Small intestine (tissue), 7 donors: ENCODE data around the gene DLK2. TPM values are rescaled to one million over a fixed set of nuclear protein-coding genes. Genes with fewer than 3 reads are reported as not detected.
"Not testable (repeated sequence)": the region's sequence is repeated elsewhere in the genome, so short reads cannot be mapped to it uniquely, and the experiment has no call there.

Experiments
- DNase-seq, 2 donors: peaks; one replicate each; pipeline versions ENCODE4 v3.0.0 to v3.0.0-alpha.2; 2013
- FAIRE-seq: peaks from 2 replicates; lab custom pipeline; 2012; peaks lifted over from hg19 to GRCh38; lab: Jason Lieb, UNC
- H3K27ac ChIP-seq, 3 donors: one replicate each; pipeline ENCODE4 v1.5.1; 2013; ENCODE audit warnings: low read length in 2 of 3, mild to moderate bottlenecking in 2 of 3, control low read depth in 1 of 3, inconsistent platforms in 1 of 3, low read depth in 1 of 3, moderate library complexity in 1 of 3
- H3K27me3 ChIP-seq, 3 donors: one replicate each; pipeline ENCODE4 v1.6.1; 2013; ENCODE audit warnings: low read length in 3 of 3, inconsistent platforms in 1 of 3; ENCODE audit not compliant: control insufficient read depth in 3 of 3, insufficient read depth in 3 of 3
- H3K36me3 ChIP-seq, 3 donors: one replicate each; pipeline ENCODE4 v1.6.1; 2013; ENCODE audit warnings: low read length in 3 of 3, inconsistent platforms in 1 of 3, low read depth in 1 of 3, mild to moderate bottlenecking in 1 of 3, moderate library complexity in 1 of 3; ENCODE audit not compliant: control insufficient read depth in 3 of 3, insufficient read depth in 2 of 3
- H3K4me1 ChIP-seq, 3 donors: one replicate each; pipeline ENCODE4 v1.6.1; 2013; ENCODE audit warnings: low read length in 2 of 3, inconsistent platforms in 1 of 3, low read depth in 1 of 3, mild to moderate bottlenecking in 1 of 3, moderate library complexity in 1 of 3; ENCODE audit not compliant: control insufficient read depth in 3 of 3, insufficient read depth in 2 of 3
- H3K4me3 ChIP-seq, 3 donors: one replicate each; pipeline ENCODE4 v1.5.1; 2013; ENCODE audit warnings: low read length in 3 of 3, control low read depth in 1 of 3, inconsistent platforms in 1 of 3, low read depth in 1 of 3, mild to moderate bottlenecking in 1 of 3, moderate library complexity in 1 of 3
- H3K9me3 ChIP-seq, 2 donors: one replicate each; pipeline ENCODE4 v1.6.1; 2013; ENCODE audit warnings: low read depth in 1 of 2, low read length in 1 of 2; ENCODE audit not compliant: control insufficient read depth in 2 of 2, insufficient read depth in 1 of 2
- WGBS, 3 donors: extraction: QIAGEN DNeasy Blood & Tissue Kit; methylation state at CpG; one replicate each; pipeline ENCODE4 v1.1.7; 2013; 5-methylcytosine and 5-hydroxymethylcytosine counted together
- polyA plus RNA-seq, 4 donors: library from polyadenylated mRNA; stranded (reverse) in 3 of 4; unstranded in 1 of 4; fragments of 200-250 nt in 3 of 4; fragments of 120-200 nt in 1 of 4; gene quantifications; one replicate each; pipeline versions ENCODE4 v1.2.1 to v1.2.3, GENCODE V29; 2013
- donor health status: healthy with polysubstance abuse.
- donor health status: control.
- donor health status: control.
- donor health status: Bipolar disorder and iron deficiency.
- donor health status: healthy.

The DLK2 gene
- polyA plus RNA-seq, 4 donors, result 0.72 to 1.3 TPM; not detected in 2

DNA sequence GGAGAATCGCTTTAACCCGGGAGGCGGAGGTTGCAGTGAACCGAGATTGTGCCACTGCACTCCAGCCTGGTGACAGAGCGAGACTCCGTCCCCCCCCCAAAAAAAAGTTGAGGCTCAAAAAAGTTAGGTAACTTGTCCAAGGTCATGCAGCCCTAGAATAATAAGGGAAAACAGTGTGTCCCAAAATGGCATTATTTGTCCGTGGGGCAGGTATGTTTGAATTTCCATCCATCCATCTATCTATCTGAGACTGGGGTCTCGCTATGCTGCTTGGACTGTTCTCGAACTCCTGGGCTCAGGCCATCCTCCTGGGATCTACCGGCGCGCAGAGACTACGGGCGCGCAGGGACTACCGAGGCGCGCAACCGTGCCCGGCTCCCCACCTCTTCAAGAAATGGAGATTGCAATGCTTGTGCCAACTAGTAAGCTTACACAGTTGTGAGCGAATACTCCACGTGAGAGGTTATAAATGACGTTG lies 28.4 kb downstream of the DLK2 start:
- WGBS, 3 donors, result 39 to 57% (median 45%) methylated on average over 23 of the region's 23 CpGs
- no peak for DNase-seq
- peak overlapping the region; percentile 5 to 96 (median 95) for H3K27ac ChIP-seq

GRCh38 chr6:43425083-43425482 lies 30.3 kb downstream of the DLK2 start:
- FAIRE-seq, H3K36me3 ChIP-seq, DNase-seq, H3K4me3 ChIP-seq, H3K9me3 ChIP-seq, H3K27me3 ChIP-seq, H3K27ac ChIP-seq: not testable (repeated sequence)
- 96 to 97% (median 96%) methylated on average over 7 to 33 of the region's 33 CpGs for WGBS, 3 donors
- peaks cover 0 to 25% (median 5%) of the 10 kb centered on the region in 3 donors for H3K4me1 ChIP-seq

More for the DNA sequence above, 28.4 kb downstream of the DLK2 start:
- no peak for FAIRE-seq
- no peaks in the 10 kb centered on the region for H3K27me3 ChIP-seq
- H3K4me3 ChIP-seq, result peak overlapping the region; percentile 69 to 92 (median 89)
- peaks cover 0 to 4% of the 10 kb centered on the region in 2 donors for H3K9me3 ChIP-seq
- H3K36me3 ChIP-seq, result peaks cover 0 to 17% (median under 1%) of the 10 kb centered on the region in 3 donors
- peaks cover 0 to 21% (median 5%) of the 10 kb centered on the region in 3 donors for H3K4me1 ChIP-seq

DNA sequence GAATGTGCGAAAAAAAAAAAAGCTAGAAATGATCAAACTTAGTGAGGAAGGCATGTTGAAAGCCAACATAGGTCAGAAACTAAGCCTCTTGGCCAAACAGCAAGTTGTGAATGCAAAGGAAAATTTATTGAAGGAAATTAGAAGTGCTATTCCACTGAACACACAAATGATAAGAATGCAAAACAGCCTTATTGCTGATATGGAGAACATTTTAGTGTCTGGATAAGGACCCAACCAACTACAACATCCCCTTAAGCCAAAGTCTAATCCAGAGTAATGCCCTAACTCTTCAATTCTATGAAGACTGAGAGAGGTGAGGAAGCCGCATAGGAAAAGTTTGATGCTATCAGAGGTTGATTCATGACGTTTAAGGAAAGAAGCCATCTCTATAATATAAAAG lies 33.5 kb downstream of the DLK2 start:
- Histone ChIP-seq H3K4me3 (no peak overlapping the region), H3K9me3 (peaks cover 0 to 8% of the 10 kb centered on the region in 2 donors), H3K4me1 (peaks cover 0 to 11% (median 0%) of the 10 kb centered on the region in 3 donors), H3K27ac (peak overlapping the region; percentile 17 to 75 (median 44)), H3K27me3 (no peaks in the 10 kb centered on the region), H3K36me3 (no peaks in the 10 kb centered on the region)
- no peak for FAIRE-seq
- WGBS, 3 donors, result 17 to 58% (median 36%) methylated on average over 3 of the region's 3 CpGs
- peak; percentile 36 to 76 for DNase-seq

- peaks cover 0 to 8% of the 10 kb centered on the region in 2 donors for H3K9me3 ChIP-seq
- DNase-seq, result peak; percentile 49 to 56
- no peak for FAIRE-seq
- no peak overlapping the region for H3K27ac ChIP-seq
- H3K4me1 ChIP-seq, result peaks cover 0 to 10% (median 0%) of the 10 kb centered on the region in 3 donors
- H3K4me3 ChIP-seq, result no peak overlapping the region
- WGBS, 3 donors, result 58 to 63% (median 59%) methylated on average over 5 of the region's 5 CpGs
- H3K36me3 ChIP-seq, result no peaks in the 10 kb centered on the region
- H3K27me3 ChIP-seq, result no peaks in the 10 kb centered on the region
Observed at GRCh38 chr6:43420012-43420709, 35.2 kb downstream of the DLK2 start.

GRCh38 chr6:43416935-43417334 lies 38.4 kb downstream of the DLK2 start:
- Histone ChIP-seq H3K9me3 (peaks cover 0 to 17% of the 10 kb centered on the region in 2 donors), H3K4me3 (no peak overlapping the region), H3K36me3 (no peaks in the 10 kb centered on the region), H3K27me3 (no peaks in the 10 kb centered on the region), H3K4me1 (peaks cover 0 to 4% (median 0%) of the 10 kb centered on the region in 3 donors), H3K27ac (no peak overlapping the region)
- 81 to 86% (median 82%) methylated on average over 4 of the region's 4 CpGs for WGBS, 3 donors
- DNase-seq, result no peak
- FAIRE-seq, result no peak

GRCh38 chr6:43415275-43415674 lies 40.1 kb downstream of the DLK2 start:
- not testable (repeated sequence) for DNase-seq, H3K4me3 ChIP-seq, H3K4me1 ChIP-seq, H3K36me3 ChIP-seq, H3K27ac ChIP-seq, H3K27me3 ChIP-seq, FAIRE-seq
- WGBS, 3 donors, result 87 to 91% (median 89%) methylated on average over 8 of the region's 8 CpGs
- peaks cover 0 to 17% of the 10 kb centered on the region in 2 donors for H3K9me3 ChIP-seq

DNA sequence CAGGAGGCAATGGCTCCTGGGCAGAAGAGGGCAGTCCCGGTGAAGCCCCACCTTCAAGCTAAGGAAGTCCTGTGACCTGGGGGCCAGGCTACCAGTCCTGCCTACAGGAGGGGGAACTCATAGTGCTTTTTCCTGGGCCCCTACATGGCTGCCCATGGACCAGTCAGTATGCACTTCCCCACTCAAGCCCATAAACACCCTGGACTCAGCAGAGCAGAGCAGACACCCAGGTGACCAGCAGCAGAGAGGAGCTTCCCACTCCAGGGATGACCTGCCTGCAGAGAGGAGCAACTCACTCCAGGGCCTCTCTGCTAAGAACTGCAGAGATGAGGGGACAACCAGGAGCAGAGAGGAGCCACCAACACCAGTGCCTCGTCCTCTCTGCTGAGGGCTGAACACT lies 42.3 kb downstream of the DLK2 start:
- WGBS, 3 donors, result 94 to 100% (median 97%) methylated on average over 1 to 2 of the region's 2 CpGs
- peaks cover 0 to 2% (median 0%) of the 10 kb centered on the region in 3 donors for H3K4me1 ChIP-seq
- no peak overlapping the region for H3K27ac ChIP-seq
- no peaks in the 10 kb centered on the region for H3K27me3 ChIP-seq
- FAIRE-seq (no peak), DNase-seq (no peak)
- H3K4me3 ChIP-seq, result no peak overlapping the region
- H3K36me3 ChIP-seq, result no peaks in the 10 kb centered on the region
- peaks cover 0 to 13% of the 10 kb centered on the region in 2 donors for H3K9me3 ChIP-seq

DNA sequence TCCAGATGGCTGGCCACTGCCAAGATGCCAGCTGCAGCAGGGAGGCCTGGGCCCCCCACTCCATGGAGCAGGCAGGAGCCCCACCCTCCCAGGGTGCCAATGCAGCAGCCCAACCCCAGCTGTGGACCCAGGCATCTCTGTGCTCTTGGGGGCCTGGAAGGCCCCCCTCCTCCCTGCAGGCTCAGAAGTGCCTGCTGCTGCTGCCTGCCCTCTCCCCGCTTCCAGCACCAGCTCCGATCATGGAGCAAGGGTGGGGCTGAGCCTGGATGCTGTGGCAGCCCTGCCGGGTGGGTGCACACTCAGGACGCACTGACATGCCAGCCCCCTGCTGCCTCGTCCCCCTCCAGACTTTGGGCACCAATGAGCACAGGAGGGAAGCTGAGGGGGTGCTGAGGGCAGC lies 42.8 kb downstream of the DLK2 start:
- 76 to 81% (median 77%) methylated on average over 5 of the region's 5 CpGs for WGBS, 3 donors
- Histone ChIP-seq H3K27me3 (no peaks in the 10 kb centered on the region), H3K9me3 (peaks cover 0 to 13% of the 10 kb centered on the region in 2 donors), H3K36me3 (no peaks in the 10 kb centered on the region), H3K4me3 (no peak overlapping the region), H3K4me1 (peaks cover 0 to 4% (median 0%) of the 10 kb centered on the region in 3 donors), H3K27ac (no peak overlapping the region)
- no peak for DNase-seq
- FAIRE-seq, result no peak
